CD4-positive, alpha-beta memory T cell (primary cell): ENCODE measurements around the gene FIZ1. TPM values are rescaled to one million over a fixed set of nuclear protein-coding genes. Genes with fewer than 3 reads are reported as not detected.
A peak's percentile ranks its signal among the peaks of the same experiment; 100 is the strongest.

Source experiments
- CTCF ChIA-PET: fragments of 350-600 bp; sonication (Branson Sonifier 250); formaldehyde crosslinking; loops from one replicate; lab custom pipeline; 2021; ENCODE audit warnings: inconsistent platforms; ENCODE audit not compliant: partially characterized antibody; lab: Charles Lee
- POLR2A ChIA-PET: fragments of 350-600 bp; sonication (Branson Sonifier 250); formaldehyde crosslinking; loops from one replicate; lab custom pipeline; 2021; ENCODE audit not compliant: partially characterized antibody; lab: Charles Lee
- DNase-seq, 5 donors: peaks; one replicate each; pipeline versions ENCODE4 v3.0.0 to v3.0.0-alpha.2; 2020 to 2022; ENCODE audit warnings: mixed read lengths in 1 of 5
- H3K27ac ChIP-seq: one replicate; pipeline ENCODE4 v1.7.0; 2013; ENCODE audit warnings: low read depth, low read length
- H3K27me3 ChIP-seq: 2 replicates; pipeline ENCODE4 v1.7.0; 2013; ENCODE audit warnings: mild to moderate bottlenecking, low read length, moderate library complexity; ENCODE audit not compliant: insufficient read depth
- H3K36me3 ChIP-seq: 2 replicates; pipeline ENCODE4 v1.7.0; 2013; ENCODE audit warnings: mild to moderate bottlenecking, low read length, moderate library complexity; ENCODE audit not compliant: insufficient read depth
- H3K4me1 ChIP-seq: 2 replicates; pipeline ENCODE4 v1.7.0; 2013; ENCODE audit warnings: mild to moderate bottlenecking, low read length, moderate library complexity; ENCODE audit not compliant: insufficient read depth
- H3K4me3 ChIP-seq, 2 donors: one replicate each; pipeline ENCODE4 v1.7.0; 2013; ENCODE audit warnings: low read length in 2 of 2, mild to moderate bottlenecking in 1 of 2
- H3K9me3 ChIP-seq, 2 donors: one replicate each; pipeline ENCODE4 v1.7.0; 2013; ENCODE audit warnings: low read length in 2 of 2, control low read depth in 1 of 2; ENCODE audit not compliant: control insufficient read depth in 1 of 2
- H3K27ac Mint-ChIP-seq, 7 donors: one replicate each; pipeline ENCODE4 v1.8.0; 2020 to 2021; ENCODE audit warnings: mixed read lengths in 7 of 7, mild to moderate bottlenecking in 6 of 7, inconsistent platforms in 3 of 7, moderate library complexity in 3 of 7
- H3K27me3 Mint-ChIP-seq, 2 donors: one replicate each; pipeline ENCODE4 v1.8.0; 2020 to 2021; ENCODE audit warnings: mixed read lengths in 2 of 2
- H3K36me3 Mint-ChIP-seq, 2 donors: one replicate each; pipeline ENCODE4 v1.8.0; 2020 to 2021; ENCODE audit warnings: mixed read lengths in 2 of 2, inconsistent platforms in 1 of 2, mild to moderate bottlenecking in 1 of 2
- H3K4me1 Mint-ChIP-seq, 4 donors: one replicate each; pipeline ENCODE4 v1.8.0; 2020 to 2021; ENCODE audit warnings: mixed read lengths in 4 of 4, mild to moderate bottlenecking in 1 of 4
- H3K4me3 Mint-ChIP-seq, 8 donors: one replicate each; pipeline ENCODE4 v1.8.0; 2020 to 2021; ENCODE audit warnings: mixed read lengths in 8 of 8, mild to moderate bottlenecking in 7 of 8, moderate library complexity in 6 of 8, inconsistent platforms in 3 of 8
- H3K9me3 Mint-ChIP-seq, 8 donors: one replicate each; pipeline ENCODE4 v1.8.0; 2020 to 2021; ENCODE audit warnings: mixed read lengths in 8 of 8, mild to moderate bottlenecking in 5 of 8, inconsistent platforms in 3 of 8, moderate library complexity in 1 of 8
- intact Hi-C: fragments of 100-400 bp; cut with micrococcal nuclease; formaldehyde crosslinking; loops from one replicate; pipeline ENCODE4 v1.15.1; 2023
- polyA plus RNA-seq, 2 donors: library from polyadenylated mRNA; unstranded; fragments of 300-500 nt; fragmentation: Illumina TruSeq; gene quantifications; one replicate each; pipeline ENCODE4 v1.2.3, GENCODE V29; 2021
- total RNA-seq, 2 experiments: library from RNA; stranded (reverse); gene quantifications; one replicate each; pipeline ENCODE4 v1.2.3, GENCODE V29; 2021

The FIZ1 gene
- total and polyA plus RNA-seq, 4 experiments from 2014 or later: 0.99 to 26.4 (median 13.1) TPM

DNA sequence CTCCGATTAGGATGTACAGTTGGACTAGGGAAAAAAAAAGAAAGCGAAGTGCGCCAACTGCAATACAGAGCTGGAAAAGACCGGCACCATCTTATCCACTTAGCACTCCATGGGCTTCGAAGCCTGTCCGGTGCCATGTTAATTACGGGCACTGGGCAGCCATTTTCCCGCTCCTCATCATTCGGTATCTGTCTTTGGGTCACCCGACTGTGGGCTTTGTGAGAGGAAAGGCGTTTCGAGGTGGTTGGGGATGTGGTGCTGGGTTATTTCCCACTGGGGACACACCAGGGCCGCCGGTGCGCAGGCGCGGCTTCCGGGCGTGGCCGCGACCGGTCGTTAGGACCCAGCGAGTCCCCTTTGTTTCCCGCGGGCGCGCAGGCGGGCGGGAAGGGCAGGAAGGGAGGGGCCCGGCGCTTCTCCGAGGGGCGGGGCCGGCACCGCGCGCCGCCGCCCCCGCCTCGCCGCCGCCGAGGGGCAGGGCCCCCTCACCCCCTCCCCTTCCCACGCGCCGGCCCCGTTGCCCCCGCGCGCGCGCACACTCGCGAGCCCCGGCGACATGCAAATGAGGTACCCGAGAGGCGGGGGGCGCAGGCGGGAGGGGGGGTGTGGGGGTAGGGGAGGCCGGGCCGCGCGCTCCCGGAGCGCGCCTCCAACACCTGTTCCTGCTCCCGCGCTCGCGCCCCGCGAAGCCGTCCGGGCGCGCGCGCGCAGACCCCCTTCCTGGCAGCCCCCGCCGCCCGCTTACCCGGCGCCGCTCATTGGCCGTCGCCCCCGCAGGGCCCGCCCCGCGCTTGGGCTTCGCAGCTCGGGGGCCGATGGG lies 735 bp upstream of the FIZ1 start, which contains the start of gene ZNF524:
Gene ZNF524 (plus strand): TSS at position 447 of the 820 bp plus-strand sequence. CDS start 1,825 bp downstream, outside the sequence.
- CTCF ChIA-PET: interaction anchor here (1.1 to 5.0 kb wide), 3 partner anchors 25 to 132 kb away, joined by 5 to 24 read pairs (median 20); partner anchors contain the start of gene ZNF784
- peaks cover 32% of the 10 kb centered on the region for H3K4me1 ChIP-seq
- peak within 1 kb of the TSS; percentile 89 for H3K27ac ChIP-seq
- H3K27me3 ChIP-seq: no peaks in the 10 kb centered on the region
- intact Hi-C loops: loop anchor here (1.0 to 2.0 kb wide), 9 partner anchors 13 to 519 kb away; partner anchors contain the start of genes EPN1, PPP6R1, ZNF579 and ZNF628
- peaks cover 32 to 35% of the 10 kb centered on the region in 2 donors for H3K36me3 Mint-ChIP-seq
- DNase-seq: peak; percentile 91 to 95 (median 93)
- no peaks in the 10 kb centered on the region for H3K9me3 ChIP-seq
- peaks cover 23 to 42% (median 27%) of the 10 kb centered on the region in 4 donors for H3K4me1 Mint-ChIP-seq
- no peaks in the 10 kb centered on the region for H3K27me3 Mint-ChIP-seq
- peaks cover 8% of the 10 kb centered on the region for H3K36me3 ChIP-seq
- H3K27ac Mint-ChIP-seq: peak within 1 kb of the TSS; percentile 96 to 100 (median 99)
- peak within 1 kb of the TSS; percentile 93 to 99 for H3K4me3 ChIP-seq
- H3K4me3 Mint-ChIP-seq: peak within 1 kb of the TSS; percentile 98 to 100 (median 98)
- POLR2A ChIA-PET: interaction anchor here (0.7 to 4.7 kb wide), 28 partner anchors 11 to 541 kb away, joined by 3 to 95 read pairs (median 6); partner anchors contain the start of genes CCDC106, HSPBP1, ISOC2 and KMT5C
- no peaks in the 10 kb centered on the region for H3K9me3 Mint-ChIP-seq

DNA sequence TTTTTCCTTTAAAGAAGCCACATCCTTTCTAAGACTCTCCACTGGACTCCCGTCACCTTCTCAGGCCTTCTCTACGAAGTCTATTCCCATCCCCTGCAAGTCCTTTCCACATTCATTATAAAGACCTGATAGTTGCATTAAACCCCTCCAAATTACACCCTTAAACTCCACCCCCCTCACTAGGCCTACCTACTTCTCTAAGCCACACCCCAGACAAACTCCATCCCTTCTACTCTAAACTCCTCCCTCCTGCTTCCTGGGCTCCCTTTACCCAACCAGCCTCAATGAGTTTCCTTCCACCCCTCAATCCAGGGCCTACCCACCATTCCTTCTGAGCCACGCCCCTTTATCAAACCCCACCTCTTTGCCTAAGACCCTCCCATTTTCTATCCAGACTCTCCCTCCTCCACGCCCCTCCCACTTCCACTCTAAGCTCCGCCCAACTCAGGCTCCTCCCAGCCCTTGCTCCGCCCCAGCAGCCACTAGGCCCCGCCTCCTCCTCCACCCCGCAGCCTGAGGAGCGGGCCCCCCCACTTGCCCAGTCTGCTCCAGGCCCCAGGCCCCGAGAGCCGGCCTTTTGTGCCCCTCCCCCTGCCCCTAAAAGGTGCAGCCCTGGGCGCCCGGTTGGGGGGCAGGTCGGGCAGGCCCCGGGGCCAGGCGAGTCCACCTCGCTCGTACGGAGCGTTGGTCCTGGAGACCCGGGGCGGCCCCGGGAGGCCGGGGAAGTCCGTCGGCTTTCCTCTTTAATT lies 424 bp downstream of the FIZ1 start:
- Histone ChIP-seq H3K9me3 (no peaks in the 10 kb centered on the region), H3K36me3 (peaks cover 8% of the 10 kb centered on the region), H3K4me1 (peaks cover 22% of the 10 kb centered on the region), H3K27ac (peak overlapping the region; percentile 89), H3K27me3 (no peaks in the 10 kb centered on the region), H3K4me3 (peak overlapping the region; percentile 93 to 99)
- Mint-ChIP-seq H3K9me3 (no peaks in the 10 kb centered on the region), H3K27me3 (no peaks in the 10 kb centered on the region), H3K4me1 (peaks cover 18 to 34% (median 21%) of the 10 kb centered on the region in 4 donors), H3K4me3 (peak overlapping the region; percentile 98 to 100 (median 98)), H3K36me3 (peaks cover 37 to 40% of the 10 kb centered on the region in 2 donors), H3K27ac (peak overlapping the region; percentile 96 to 100 (median 99))
- CTCF ChIA-PET: interaction anchor here (0.6 to 5.0 kb wide), 5 partner anchors 26 to 131 kb away, joined by 3 to 24 read pairs (median 5); partner anchors contain the start of gene ZNF784
- DNase-seq: peak; percentile 94 to 97 (median 95)
- POLR2A ChIA-PET: interaction anchor here (0.6 to 4.7 kb wide), 30 partner anchors 9 to 1410 kb away, joined by 3 to 95 read pairs (median 6); partner anchors contain the start of genes CCDC106, HSPBP1, ISOC2 and KMT5C
- intact Hi-C loops: loop anchor here (1.0 to 2.0 kb wide), 9 partner anchors 12 to 518 kb away; partner anchors contain the start of genes EPN1, PPP6R1, ZNF579 and ZNF628

DNA sequence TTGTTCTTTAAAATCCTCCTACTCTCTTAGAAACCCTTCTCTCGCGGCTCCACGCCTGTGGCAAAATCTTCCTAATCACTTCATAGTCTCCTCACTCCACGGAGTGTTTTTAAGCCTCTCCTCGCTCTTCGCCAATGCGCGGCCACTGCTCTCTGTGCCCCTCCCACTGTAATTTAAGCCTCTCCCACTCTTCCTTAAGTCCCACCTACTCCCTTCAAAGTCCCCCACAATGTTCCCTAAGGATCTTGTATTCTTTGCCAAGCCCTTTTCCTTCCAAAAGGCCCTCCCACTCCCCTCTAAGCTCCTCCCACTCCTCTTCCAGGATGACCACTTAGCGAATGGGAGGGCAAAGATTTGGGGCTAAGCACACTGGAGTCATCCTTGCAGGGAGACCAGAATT lies 1.3 kb downstream of the FIZ1 start:
- Mint-ChIP-seq H3K9me3 (no peaks in the 10 kb centered on the region), H3K27ac (peak overlapping the region in 3 of 7 donors; percentile 22 to 93 (median 35)), H3K4me3 (peak overlapping the region in 2 of 8 donors; percentile 43 to 98), H3K4me1 (peaks cover 16 to 26% (median 19%) of the 10 kb centered on the region in 4 donors), H3K27me3 (no peaks in the 10 kb centered on the region), H3K36me3 (peaks cover 38 to 39% of the 10 kb centered on the region in 2 donors)
- H3K27me3 ChIP-seq: no peaks in the 10 kb centered on the region
- DNase-seq: peak in 1 of 5 donors; percentile 33
- POLR2A ChIA-PET: interaction anchor here (2.9 to 4.7 kb wide), 4 partner anchors 13 to 45 kb away, joined by 23 to 95 read pairs (median 40); partner anchors contain the start of genes ZNF579, ZNF581 and ZNF784
- intact Hi-C loops: loop anchor here (2.0 kb wide), 3 partner anchors 17 to 517 kb away; partner anchors contain the start of genes EPN1 and ZNF579
- peaks cover 22% of the 10 kb centered on the region for H3K4me1 ChIP-seq
- H3K9me3 ChIP-seq: no peaks in the 10 kb centered on the region
- H3K4me3 ChIP-seq: no peak overlapping the region
- CTCF ChIA-PET: interaction anchor here (3.5 to 5.0 kb wide), 2 partner anchors 27 to 35 kb away, joined by 20 to 24 read pairs; partner anchors contain the start of gene ZNF784
- H3K27ac ChIP-seq: no peak overlapping the region
- peaks cover 8% of the 10 kb centered on the region for H3K36me3 ChIP-seq

DNA sequence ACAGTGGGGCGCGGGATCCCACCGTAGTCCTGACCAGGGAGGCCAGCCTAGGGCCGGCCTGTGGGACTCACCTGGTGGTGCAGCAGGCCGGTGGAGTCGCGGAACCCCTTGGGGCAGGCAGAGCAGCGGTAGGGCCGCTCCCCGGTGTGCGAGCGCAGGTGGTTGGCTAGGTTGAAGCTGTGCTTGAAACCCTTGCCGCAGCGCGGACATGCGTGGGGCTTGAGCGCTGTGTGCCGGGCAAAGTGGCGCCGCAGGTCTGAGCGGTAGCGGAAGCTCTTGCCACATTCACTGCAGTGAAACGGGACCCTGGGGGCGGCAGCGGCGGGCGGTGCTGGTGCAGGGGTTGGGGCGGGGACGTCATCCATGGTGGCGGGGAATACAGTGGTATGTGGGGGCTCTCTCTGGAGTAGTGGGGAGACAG lies 1.8 kb downstream of the FIZ1 start:
- Histone ChIP-seq H3K27me3 (no peaks in the 10 kb centered on the region), H3K4me3 (no peak overlapping the region), H3K27ac (no peak overlapping the region), H3K9me3 (no peaks in the 10 kb centered on the region), H3K36me3 (peaks cover 8% of the 10 kb centered on the region), H3K4me1 (peaks cover 22% of the 10 kb centered on the region)
- Mint-ChIP-seq H3K4me3 (no peak overlapping the region), H3K4me1 (peaks cover 16 to 26% (median 19%) of the 10 kb centered on the region in 4 donors), H3K27me3 (no peaks in the 10 kb centered on the region), H3K9me3 (no peaks in the 10 kb centered on the region), H3K27ac (no peak overlapping the region), H3K36me3 (peaks cover 38% of the 10 kb centered on the region in 2 donors)
- POLR2A ChIA-PET: interaction anchor here (0.9 to 4.7 kb wide), 2 partner anchors 9 to 12 kb away, joined by 3 to 49 read pairs; no protein-coding TSS in a partner anchor
- intact Hi-C loops: no loop called here
- CTCF ChIA-PET: interaction anchor here (3.5 to 5.0 kb wide), 2 partner anchors 28 to 35 kb away, joined by 20 to 24 read pairs; partner anchors contain the start of gene ZNF784
- DNase-seq: peak in 1 of 5 donors; percentile 36

DNA sequence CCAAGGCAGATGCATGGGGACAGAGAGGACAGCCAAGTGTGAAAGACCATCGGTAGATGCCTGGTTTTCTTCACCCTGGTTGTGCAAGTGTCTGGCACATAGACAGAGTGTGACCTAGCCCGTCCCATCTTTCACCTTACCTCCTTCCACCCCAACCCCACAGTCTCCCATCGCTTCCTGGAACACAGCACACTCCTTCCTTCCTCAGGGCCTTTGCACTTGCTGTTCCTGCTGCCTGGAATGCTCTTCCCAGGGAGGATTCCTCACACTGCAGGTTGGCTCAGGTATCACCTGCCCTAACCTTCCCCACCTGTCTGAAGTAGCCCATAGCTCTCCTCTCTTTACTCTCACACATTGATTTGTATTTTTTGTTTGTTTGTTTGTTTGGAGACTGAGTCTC lies 3.0 kb downstream of the FIZ1 start:
- no peak overlapping the region for H3K4me3 ChIP-seq
- Mint-ChIP-seq H3K9me3 (no peaks in the 10 kb centered on the region), H3K27me3 (no peaks in the 10 kb centered on the region), H3K27ac (peak overlapping the region in 4 of 7 donors; percentile 24 to 75 (median 54)), H3K4me3 (no peak overlapping the region), H3K4me1 (peaks cover 11 to 20% (median 14%) of the 10 kb centered on the region in 4 donors), H3K36me3 (peaks cover 39 to 42% of the 10 kb centered on the region in 2 donors)
- no peak overlapping the region for H3K27ac ChIP-seq
- no peaks in the 10 kb centered on the region for H3K9me3 ChIP-seq
- intact Hi-C loops: no loop called here
- peaks cover 8% of the 10 kb centered on the region for H3K36me3 ChIP-seq
- peak in 1 of 5 donors; percentile 5 for DNase-seq
- no peaks in the 10 kb centered on the region for H3K27me3 ChIP-seq
- ChIA-PET CTCF (no interaction called here), POLR2A (interaction anchor here (0.9 to 1.4 kb wide), 2 partner anchors 10 to 15 kb away, joined by 3 to 4 read pairs; no protein-coding TSS in a partner anchor)
- peaks cover 15% of the 10 kb centered on the region for H3K4me1 ChIP-seq

DNA sequence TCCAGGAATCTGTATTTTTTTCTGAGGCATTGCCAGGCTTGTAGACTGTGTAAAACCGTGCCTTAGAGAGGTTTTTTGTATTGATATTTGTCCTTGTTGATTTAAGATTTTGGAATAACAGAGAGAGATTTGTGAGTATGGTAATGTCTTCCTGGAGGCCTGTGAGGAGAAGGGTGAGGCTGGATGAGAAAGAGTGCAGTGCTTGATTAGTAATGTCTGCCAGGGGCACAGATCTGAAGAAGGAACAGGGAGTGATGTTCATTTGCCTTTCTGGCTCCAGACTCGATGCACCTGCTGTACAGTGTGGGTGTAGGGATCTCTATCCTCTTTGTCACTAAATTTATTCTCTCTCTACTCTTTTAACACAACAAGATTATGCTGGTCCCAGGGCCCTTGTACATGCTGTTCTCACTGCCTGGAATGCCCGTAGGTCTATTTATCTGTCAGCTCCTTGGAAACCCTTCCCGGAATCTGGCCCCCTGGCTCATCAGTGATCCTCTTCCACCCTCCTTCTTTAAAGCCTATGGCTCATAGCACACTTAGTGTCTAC lies 4.2 kb downstream of the FIZ1 start:
- H3K36me3 Mint-ChIP-seq: peaks cover 38 to 42% of the 10 kb centered on the region in 2 donors
- no peak overlapping the region for H3K27ac ChIP-seq
- no peaks in the 10 kb centered on the region for H3K9me3 Mint-ChIP-seq
- H3K27ac Mint-ChIP-seq: peak overlapping the region in 1 of 7 donors; percentile 61
- H3K9me3 ChIP-seq: no peaks in the 10 kb centered on the region
- H3K4me1 Mint-ChIP-seq: peaks cover 5 to 15% (median 9%) of the 10 kb centered on the region in 4 donors
- POLR2A ChIA-PET: interaction anchor here (1.4 kb wide), 1 partner anchor 14 kb away, joined by 4 read pairs; no protein-coding TSS in a partner anchor
- H3K4me1 ChIP-seq: peaks cover 7% of the 10 kb centered on the region
- H3K36me3 ChIP-seq: peaks cover 8% of the 10 kb centered on the region
- CTCF ChIA-PET: interaction anchor here (0.8 to 1.8 kb wide), 2 partner anchors 11 to 91 kb away, joined by 4 read pairs; partner anchors contain the start of gene ZNF865
- H3K27me3 ChIP-seq: no peaks in the 10 kb centered on the region
- no peak overlapping the region for H3K4me3 ChIP-seq
- no peaks in the 10 kb centered on the region for H3K27me3 Mint-ChIP-seq
- H3K4me3 Mint-ChIP-seq: peak overlapping the region in 1 of 8 donors; percentile 2
- intact Hi-C loops: no loop called here
- no peak for DNase-seq
